Body of pancreas (tissue), 4 donors: ENCODE data around the gene IGFALS. TPM values are rescaled to one million over a fixed set of nuclear protein-coding genes. Genes with fewer than 3 reads are reported as not detected.

Source experiments
- ATAC-seq: fragments of 150-250 bp; one replicate; pipeline ENCODE4 v1.9.1; 2016
- DNase-seq, 4 donors: peaks; one replicate each; pipeline ENCODE4 v3.0.0-alpha.2; 2019
- H3K27ac ChIP-seq, 4 donors: fragments of 200-600 bp; sonication (generic); 1 replicate in 3 of 4; 2 replicates in 1 of 4; pipeline versions ENCODE4 v1.5.1 to v1.6.1; 2016 to 2019; ENCODE audit warnings: mild to moderate bottlenecking in 1 of 4, mixed read lengths in 1 of 4, moderate library complexity in 1 of 4
- H3K27me3 ChIP-seq, 2 donors: fragments of 200-600 bp; sonication (generic); one replicate each; pipeline ENCODE4 v1.6.0; 2016; ENCODE audit warnings: mild to moderate bottlenecking in 1 of 2
- H3K36me3 ChIP-seq, 2 donors: fragments of 200-600 bp; sonication (generic); replicated peaks in 1 of 2; 2 replicates each; pipeline ENCODE4 v1.5.1; 2016; ENCODE audit warnings: low read depth in 2 of 2; ENCODE audit not compliant: insufficient read depth in 1 of 2
- H3K4me1 ChIP-seq: fragments of 200-600 bp; sonication (generic); one replicate; pipeline ENCODE4 v1.6.0; 2016
- H3K4me3 ChIP-seq, 2 donors: fragments of 200-600 bp; sonication (generic); 1 replicate in 1 of 2; 2 replicates in 1 of 2; pipeline ENCODE4 v1.5.1; 2016 to 2019
- H3K9me3 ChIP-seq, 3 donors: fragments of 200-600 bp; sonication (generic); 1 replicate in 2 of 3; 2 replicates in 1 of 3; pipeline ENCODE4 v1.5.1; 2016
- POLR2A ChIP-seq, 3 donors: fragments of 450-650 bp; IDR thresholded peaks; one replicate each; pipeline ENCODE4 v1.6.1; 2016; ENCODE audit warnings: antibody characterized with exemption in 3 of 3, mild to moderate bottlenecking in 2 of 3
- WGBS, 2 donors: methylation state at CpG; one replicate each; pipeline ENCODE4 v1.1.5; 2017; 5-methylcytosine and 5-hydroxymethylcytosine counted together
- intact Hi-C: fragments of 100-400 bp; cut with DNase I; formaldehyde crosslinking; loops from one replicate; pipeline ENCODE4 v1.15.1; 2023
- total RNA-seq, 2 donors: library from RNA; depleted of rRNA; stranded (reverse); fragments of >200 nt; gene quantifications; one replicate each; pipeline ENCODE4 v1.1.0, GENCODE V29; 2016
- TF ChIP-seq, protein P1 (sequence below), 7 experiments: fragments of 450-650 bp in 4 of 7; fragments of 200-600 bp in 3 of 7; sonication (generic) in 3 of 7; IDR thresholded peaks; one replicate each; pipeline ENCODE4 v1.5.1; 2016 to 2019; ENCODE audit warnings: antibody characterized with exemption in 7 of 7

IGFALS gene
- total RNA-seq, 2 donors from 2014 or later = 5.2 to 9.2 TPM

DNA sequence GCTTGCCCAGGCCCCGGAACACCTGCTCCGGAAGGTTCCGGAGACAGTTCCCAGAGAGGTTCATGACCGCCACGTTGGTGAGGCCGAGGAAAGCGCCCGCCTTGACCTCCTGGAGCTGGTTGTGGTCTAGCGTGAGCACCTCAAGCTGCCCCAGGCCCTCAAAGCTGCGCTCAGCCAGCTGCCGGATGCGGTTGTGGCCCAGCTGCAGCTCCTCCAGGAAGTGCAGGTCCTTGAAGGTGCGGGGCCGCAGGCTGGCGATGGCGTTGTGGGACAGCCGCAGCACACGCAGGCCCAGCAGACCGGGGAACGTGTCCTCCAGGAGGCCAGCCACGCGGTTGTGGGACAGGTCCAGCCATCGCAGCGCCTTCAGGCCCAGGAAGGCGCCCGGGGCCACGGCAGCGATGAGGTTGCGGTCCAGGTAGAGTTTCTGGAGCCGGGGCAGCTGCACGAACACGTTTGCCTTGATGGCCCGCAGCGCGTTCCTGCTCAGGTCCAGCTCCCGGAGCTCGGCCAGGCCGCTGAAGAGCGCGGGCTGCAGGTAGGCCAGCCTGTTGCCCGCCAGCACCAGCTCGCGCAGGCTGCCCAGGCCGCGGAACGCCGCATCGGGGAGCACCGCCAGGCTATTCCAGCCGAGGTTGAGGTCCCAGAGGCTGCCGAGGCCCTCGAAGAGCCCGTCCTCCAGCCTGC lies 2.1 kb downstream of the IGFALS start:
- H3K27ac ChIP-seq = no peak overlapping the region
- WGBS, 2 donors = 94 to 96% methylated on average over 7 to 51 of the region's 53 CpGs
- TF ChIP-seq, protein P1, sequence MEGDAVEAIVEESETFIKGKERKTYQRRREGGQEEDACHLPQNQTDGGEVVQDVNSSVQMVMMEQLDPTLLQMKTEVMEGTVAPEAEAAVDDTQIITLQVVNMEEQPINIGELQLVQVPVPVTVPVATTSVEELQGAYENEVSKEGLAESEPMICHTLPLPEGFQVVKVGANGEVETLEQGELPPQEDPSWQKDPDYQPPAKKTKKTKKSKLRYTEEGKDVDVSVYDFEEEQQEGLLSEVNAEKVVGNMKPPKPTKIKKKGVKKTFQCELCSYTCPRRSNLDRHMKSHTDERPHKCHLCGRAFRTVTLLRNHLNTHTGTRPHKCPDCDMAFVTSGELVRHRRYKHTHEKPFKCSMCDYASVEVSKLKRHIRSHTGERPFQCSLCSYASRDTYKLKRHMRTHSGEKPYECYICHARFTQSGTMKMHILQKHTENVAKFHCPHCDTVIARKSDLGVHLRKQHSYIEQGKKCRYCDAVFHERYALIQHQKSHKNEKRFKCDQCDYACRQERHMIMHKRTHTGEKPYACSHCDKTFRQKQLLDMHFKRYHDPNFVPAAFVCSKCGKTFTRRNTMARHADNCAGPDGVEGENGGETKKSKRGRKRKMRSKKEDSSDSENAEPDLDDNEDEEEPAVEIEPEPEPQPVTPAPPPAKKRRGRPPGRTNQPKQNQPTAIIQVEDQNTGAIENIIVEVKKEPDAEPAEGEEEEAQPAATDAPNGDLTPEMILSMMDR (IDR thresholded peaks at IDR 0.05) = no peak
- no peak for TF ChIP-seq POLR2A (IDR thresholded peaks at IDR 0.05)
- no peaks in the 10 kb centered on the region for H3K9me3 ChIP-seq
- peaks cover 27% of the 10 kb centered on the region for H3K4me1 ChIP-seq
- ATAC-seq (no peak), DNase-seq (no peak)
- H3K27me3 ChIP-seq = no peaks in the 10 kb centered on the region
- H3K36me3 ChIP-seq = peaks cover 0 to 6% of the 10 kb centered on the region in 2 donors
- intact Hi-C loops = no loop called here
- no peak overlapping the region for H3K4me3 ChIP-seq

GRCh38 chr16:1790611-1791255 lies 2.8 kb downstream of the IGFALS start:
- Histone ChIP-seq H3K36me3 (peaks cover 0 to 6% of the 10 kb centered on the region in 2 donors), H3K9me3 (no peaks in the 10 kb centered on the region), H3K4me1 (peaks cover 28% of the 10 kb centered on the region), H3K27me3 (no peaks in the 10 kb centered on the region), H3K4me3 (no peak overlapping the region), H3K27ac (no peak overlapping the region)
- ATAC-seq (no peak), DNase-seq (peak in 2 of 4 donors; percentile 5 to 13)
- intact Hi-C loops = no loop called here
- TF ChIP-seq POLR2A (IDR thresholded peaks at IDR 0.05) = no peak
- TF ChIP-seq, protein P1 (IDR thresholded peaks at IDR 0.05) = no peak
- WGBS, 2 donors = 86 to 95% methylated on average over 18 to 35 of the region's 44 CpGs

DNA sequence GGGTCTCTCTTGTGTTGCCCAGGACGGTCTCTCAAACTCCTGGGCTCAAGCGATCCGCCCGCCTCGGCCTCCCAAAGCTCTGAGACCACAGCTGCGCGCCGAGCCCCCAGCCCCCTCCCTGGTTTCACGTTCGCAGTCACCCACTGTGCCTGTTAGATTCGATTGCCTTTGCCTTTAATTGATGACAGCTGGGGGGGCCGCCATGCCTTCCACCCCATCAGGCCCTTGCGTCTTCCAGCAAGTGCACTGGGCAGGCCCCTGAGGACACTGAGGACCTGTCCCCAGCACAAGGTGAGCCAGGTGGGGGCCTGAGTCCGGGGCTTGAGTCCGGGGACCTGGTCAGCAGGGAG lies 3.3 kb downstream of the IGFALS start:
- WGBS, 2 donors = 93% methylated on average over 15 of the region's 15 CpGs
- Histone ChIP-seq H3K9me3 (no peaks in the 10 kb centered on the region), H3K4me1 (peaks cover 32% of the 10 kb centered on the region), H3K27me3 (no peaks in the 10 kb centered on the region), H3K27ac (no peak overlapping the region), H3K36me3 (peaks cover 0 to 6% of the 10 kb centered on the region in 2 donors), H3K4me3 (no peak overlapping the region)
- intact Hi-C loops = no loop called here
- TF ChIP-seq, protein P1 (IDR thresholded peaks at IDR 0.05) = no peak
- no peak for DNase-seq
- no peak for ATAC-seq

GRCh38 chr16:1789643-1790045 lies 3.9 kb downstream of the IGFALS start:
- Histone ChIP-seq H3K27me3 (no peaks in the 10 kb centered on the region), H3K36me3 (peaks cover 0 to 6% of the 10 kb centered on the region in 2 donors), H3K9me3 (no peaks in the 10 kb centered on the region), H3K4me1 (peaks cover 32% of the 10 kb centered on the region), H3K4me3 (no peak overlapping the region), H3K27ac (no peak overlapping the region)
- no peak for TF ChIP-seq POLR2A (IDR thresholded peaks at IDR 0.05)
- TF ChIP-seq, protein P1 (IDR thresholded peaks at IDR 0.05) = no peak
- 88 to 90% methylated on average over 8 to 25 of the region's 25 CpGs for WGBS, 2 donors
- DNase-seq = peak in 1 of 4 donors; percentile 13
- intact Hi-C loops = no loop called here
- no peak for ATAC-seq
